GM21529 (cell line): Measurements from ENCODE around the gene HECTD4.

Source experiments
- ATAC-seq: cut with Tn5 transposase; IDR thresholded peaks from one replicate; pipeline ENCODE4 v1.9.1; 2021; ENCODE audit not compliant: unreplicated experiment

HECTD4 gene

GRCh38 chr12:112217647-112218046 is 164.6 kb downstream of the HECTD4 start:
- no peak for ATAC-seq

GRCh38 chr12:112216223-112216622 is 166.0 kb downstream of the HECTD4 start:
- no peak for ATAC-seq

GRCh38 chr12:112214064-112214463 is 168.2 kb downstream of the HECTD4 start:
- no peak for ATAC-seq

- no peak for ATAC-seq
Measured at GRCh38 chr12:112208301-112208910, 173.8 kb downstream of the HECTD4 start.

GRCh38 chr12:112207397-112207924 is 174.8 kb downstream of the HECTD4 start:
- no peak for ATAC-seq

GRCh38 chr12:112206944-112207343 is 175.3 kb downstream of the HECTD4 start:
- no peak for ATAC-seq

- no peak for ATAC-seq
Measured at GRCh38 chr12:112199136-112199535, 183.1 kb downstream of the HECTD4 start.

GRCh38 chr12:112198120-112198733 is 184.0 kb downstream of the HECTD4 start:
- ATAC-seq: no peak

GRCh38 chr12:112196196-112196875 is 185.9 kb downstream of the HECTD4 start:
- no peak for ATAC-seq

- no peak for ATAC-seq
Measured at GRCh38 chr12:112194601-112195247, 187.5 kb downstream of the HECTD4 start.

- ATAC-seq: no peak
Measured at GRCh38 chr12:112192475-112192874, 189.8 kb downstream of the HECTD4 start.

GRCh38 chr12:112191840-112192321 is 190.3 kb downstream of the HECTD4 start:
- no peak for ATAC-seq

- ATAC-seq: no peak
Measured at GRCh38 chr12:112191201-112191600, 191.0 kb downstream of the HECTD4 start.

- ATAC-seq: no peak
Measured at GRCh38 chr12:112190231-112191025, 191.8 kb downstream of the HECTD4 start.

- ATAC-seq: no peak
Measured at GRCh38 chr12:112188130-112188830, 194.0 kb downstream of the HECTD4 start.

- no peak for ATAC-seq
Measured at GRCh38 chr12:112185093-112185923, 196.9 kb downstream of the HECTD4 start.

GRCh38 chr12:112184056-112184887 is 198.0 kb downstream of the HECTD4 start:
- ATAC-seq: no peak
